Lower lobe of right lung (tissue), 2 donors: ENCODE measurements around the gene OR2L3. TPM values are rescaled to one million over a fixed set of nuclear protein-coding genes. Genes with fewer than 3 reads are reported as not detected.
A peak's percentile ranks its signal among the peaks of the same experiment; 100 is the strongest.
"Not testable (repeated sequence)": the region's sequence is repeated elsewhere in the genome, so short reads cannot be mapped to it uniquely, and the experiment has no call there.

Source experiments
- ATAC-seq, 2 donors: fragments of 200-7000 bp; cut with Tn5 transposase; one replicate each; pipeline ENCODE4 v1.9.1; 2020 to 2022; ENCODE audit warnings: mild to moderate bottlenecking in 2 of 2, moderate library complexity in 2 of 2
- DNase-seq: peaks from one replicate; pipeline ENCODE4 v3.0.0-alpha.2; 2020
- H3K27ac ChIP-seq: fragments of 200-600 bp; one replicate; pipeline ENCODE4 v1.8.0; 2022
- H3K27me3 ChIP-seq: fragments of 200-600 bp; one replicate; pipeline ENCODE4 v1.8.0; 2022; ENCODE audit warnings: low read depth
- H3K36me3 ChIP-seq: fragments of 200-600 bp; one replicate; pipeline ENCODE4 v1.8.0; 2022; ENCODE audit warnings: mild to moderate bottlenecking
- H3K4me1 ChIP-seq: fragments of 200-600 bp; one replicate; pipeline ENCODE4 v1.8.0; 2022
- H3K4me3 ChIP-seq: fragments of 200-600 bp; one replicate; pipeline ENCODE4 v1.8.0; 2022; ENCODE audit warnings: mild to moderate bottlenecking
- H3K9me3 ChIP-seq: fragments of 200-600 bp; one replicate; pipeline ENCODE4 v1.8.0; 2022
- CTCF ChIP-seq: fragments of 200-600 bp; IDR thresholded peaks from one replicate; pipeline ENCODE4 v1.8.0; 2022; ENCODE audit warnings: antibody characterized with exemption, mild to moderate bottlenecking
- intact Hi-C: fragments of 100-400 bp; cut with DNase I; formaldehyde crosslinking; loops from one replicate; pipeline ENCODE4 v1.11.0; 2022
- total RNA-seq: library from RNA; stranded (reverse); fragmentation: NEBNext Ultra II Directional; extraction: Animal tissue kit (Norgen Biotek cat#: 25700); gene quantifications from one replicate; pipeline ENCODE4 v1.2.1, GENCODE V29; 2021
- donor health status: DM: no; HTN: yes; CAD: no; lungs with severe emphysema.

The OR2L3 gene
- total RNA-seq, 1 donor from 2014 or later: not detected

GRCh38 chr1:248054671-248055070, 8.0 kb downstream of the OR2L3 start:
- Histone ChIP-seq H3K27me3 (no peaks in the 10 kb centered on the region), H3K36me3 (no peaks in the 10 kb centered on the region), H3K9me3 (no peaks in the 10 kb centered on the region), H3K27ac (no peak overlapping the region), H3K4me3 (no peak overlapping the region), H3K4me1 (no peaks in the 10 kb centered on the region)
- intact Hi-C loops: no loop called here
- no peak for TF ChIP-seq CTCF
- ATAC-seq: no peak
- no peak for DNase-seq

- Histone ChIP-seq H3K27ac (no peak overlapping the region), H3K36me3 (no peaks in the 10 kb centered on the region), H3K9me3 (no peaks in the 10 kb centered on the region), H3K27me3 (no peaks in the 10 kb centered on the region), H3K4me1 (no peaks in the 10 kb centered on the region), H3K4me3 (no peak overlapping the region)
- no peak for DNase-seq
- no peak for TF ChIP-seq CTCF
- intact Hi-C loops: no loop called here
- no peak for ATAC-seq
These were observed 8.6 kb downstream of the OR2L3 start for GRCh38 chr1:248055261-248055660.

- H3K27me3 ChIP-seq: no peaks in the 10 kb centered on the region
- H3K27ac ChIP-seq: no peak overlapping the region
- no peak for TF ChIP-seq CTCF
- ATAC-seq (no peak), DNase-seq (no peak)
- no peaks in the 10 kb centered on the region for H3K4me1 ChIP-seq
- no peaks in the 10 kb centered on the region for H3K36me3 ChIP-seq
- no peak overlapping the region for H3K4me3 ChIP-seq
- no peaks in the 10 kb centered on the region for H3K9me3 ChIP-seq
- intact Hi-C loops: no loop called here
These were observed 18.4 kb downstream of the OR2L3 start for GRCh38 chr1:248065071-248065470.

GRCh38 chr1:248065604-248066003, 19.0 kb downstream of the OR2L3 start:
- intact Hi-C loops: no loop called here
- Histone ChIP-seq H3K27me3 (no peaks in the 10 kb centered on the region), H3K4me3 (no peak overlapping the region), H3K4me1 (no peaks in the 10 kb centered on the region), H3K9me3 (no peaks in the 10 kb centered on the region), H3K27ac (no peak overlapping the region), H3K36me3 (no peaks in the 10 kb centered on the region)
- no peak for TF ChIP-seq CTCF
- ATAC-seq (no peak), DNase-seq (no peak)

- H3K9me3 ChIP-seq, H3K4me3 ChIP-seq, H3K36me3 ChIP-seq, H3K27ac ChIP-seq, H3K27me3 ChIP-seq, DNase-seq, H3K4me1 ChIP-seq, intact Hi-C loops: not testable (repeated sequence)
- ATAC-seq: peak in 1 of 2 donors; percentile 41
These were observed 37.2 kb downstream of the OR2L3 start for GRCh38 chr1:248083864-248084263.

- Histone ChIP-seq H3K36me3 (no peaks in the 10 kb centered on the region), H3K9me3 (no peaks in the 10 kb centered on the region), H3K4me3 (no peak within 1 kb of the TSS), H3K27ac (no peak within 1 kb of the TSS), H3K4me1 (no peaks in the 10 kb centered on the region), H3K27me3 (no peaks in the 10 kb centered on the region)
- no peak for TF ChIP-seq CTCF
- no peak for DNase-seq
- intact Hi-C loops: no loop called here
- no peak for ATAC-seq
These were observed 48.2 kb downstream of the OR2L3 start, which contains the start of gene OR2L13 for GRCh38 chr1:248094884-248095283. TSS of gene OR2L13 (plus strand) at chr1:248095184. CDS start at chr1:248099376, 4,192 bp downstream.
